Fibroblast of skin of right biceps (primary cell): ENCODE results near the gene GLDN.

Experiments
- DNase-seq: peaks from one replicate; pipeline ENCODE4 v3.0.0-alpha.2; 2013

The GLDN gene

DNA sequence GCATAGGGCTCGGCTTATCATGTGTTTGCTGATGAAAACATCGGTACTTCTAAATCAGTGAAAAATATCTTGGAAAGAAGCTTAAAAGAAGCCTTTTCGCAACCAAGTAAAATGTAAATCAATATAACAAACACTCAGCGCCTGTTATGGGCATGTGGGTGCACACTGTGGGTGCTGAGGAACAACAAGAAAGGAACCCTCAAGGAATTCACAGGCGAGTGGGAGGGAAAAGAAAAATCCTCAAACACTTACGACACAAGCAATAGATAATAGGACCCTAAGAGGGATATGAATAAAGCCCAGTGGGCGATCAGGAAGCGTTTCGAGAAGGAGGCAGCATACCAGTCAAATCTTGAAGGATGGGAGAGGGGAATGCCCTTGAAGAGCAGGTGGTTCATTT, 21.9 kb downstream of the GLDN start:
- DNase-seq: no peak

DNA sequence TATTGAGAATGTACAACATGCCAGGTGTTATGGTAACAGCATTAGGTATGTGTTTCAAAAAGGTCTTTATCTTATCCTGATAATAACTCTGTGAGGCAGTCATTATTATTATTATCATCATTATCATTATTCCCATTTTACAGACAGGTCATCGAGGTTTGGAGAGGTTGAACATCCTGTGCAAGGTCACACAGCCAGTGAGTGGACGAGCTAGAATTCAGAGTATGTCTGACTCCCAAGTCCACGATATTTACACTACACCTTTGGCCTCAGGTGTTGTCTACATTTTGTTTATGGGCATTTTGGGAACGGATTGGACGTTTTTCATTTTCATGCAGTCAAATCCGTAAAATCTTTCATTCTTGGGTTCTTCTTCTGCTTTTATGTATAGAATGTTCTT, 24.0 kb downstream of the GLDN start:
- no peak for DNase-seq

DNA sequence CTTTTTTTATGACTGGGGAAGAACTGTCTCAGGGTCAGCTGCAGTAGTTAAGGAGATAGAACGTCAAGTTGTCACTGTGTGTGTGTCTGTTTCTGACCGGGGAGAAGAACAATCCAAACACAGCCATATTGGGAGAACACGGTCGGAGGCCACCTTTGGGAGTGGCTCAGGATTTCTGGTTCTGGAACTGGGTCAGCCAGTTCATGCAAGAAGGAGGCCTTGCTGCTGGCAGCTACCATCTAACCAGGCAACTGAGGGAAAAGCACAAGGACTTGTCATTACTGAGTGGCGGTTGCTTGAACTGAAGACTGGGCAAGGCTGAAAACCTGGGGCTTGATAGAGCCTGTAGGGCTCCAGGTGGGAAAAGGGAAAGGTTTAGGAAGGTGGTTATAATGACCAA, 24.6 kb downstream of the GLDN start:
- no peak for DNase-seq

DNA sequence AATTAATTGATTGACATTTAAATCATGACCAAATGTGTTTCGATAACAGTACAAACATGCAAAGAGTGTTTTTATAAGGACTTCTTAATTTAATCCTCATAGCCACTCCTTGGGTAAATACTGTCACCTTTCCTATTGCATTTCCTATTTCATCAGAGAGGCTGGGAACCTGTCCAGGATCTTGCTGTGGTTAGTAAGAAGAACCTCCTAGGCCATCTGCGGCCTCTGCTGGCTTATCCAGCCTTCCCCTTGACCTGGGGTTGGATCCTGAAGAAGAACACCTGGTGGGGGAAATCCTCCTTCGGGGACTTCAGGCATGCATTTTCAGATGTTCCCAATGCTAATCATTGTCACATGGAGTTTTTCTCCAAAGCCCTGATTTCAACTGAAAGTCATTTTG, 25.5 kb downstream of the GLDN start:
- peak; percentile 36 for DNase-seq

DNA sequence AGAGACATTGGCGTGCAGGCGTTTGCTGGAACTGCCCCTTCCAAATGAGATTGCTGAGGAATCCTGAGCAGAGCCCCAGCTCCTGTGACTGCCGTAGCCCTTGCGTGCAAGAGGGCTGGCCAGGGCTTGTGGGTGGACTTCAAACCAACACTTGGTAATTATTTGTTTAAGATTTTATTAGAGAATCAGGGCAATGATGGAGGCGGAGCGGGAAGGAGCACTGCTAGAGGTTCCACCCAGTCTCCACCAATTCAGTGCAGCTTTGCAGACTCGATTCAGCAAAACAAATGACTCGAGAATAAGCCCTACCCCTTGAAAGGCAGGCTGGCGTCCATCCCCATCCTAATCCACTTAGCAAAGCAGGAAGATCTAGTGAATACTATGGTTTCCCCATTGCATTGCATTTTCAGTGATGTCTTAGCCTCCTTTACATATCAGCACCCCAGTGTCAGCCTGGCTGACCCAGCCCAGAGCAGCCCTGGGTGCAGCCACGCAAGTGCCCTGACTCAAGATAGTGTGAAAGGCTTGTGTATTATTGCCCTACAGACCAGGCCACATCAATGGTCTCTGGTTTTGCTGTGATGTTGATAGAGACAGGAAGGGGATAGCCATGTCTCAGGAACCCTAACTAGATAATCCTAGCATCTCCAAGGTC, 26.0 kb downstream of the GLDN start:
- peak; percentile 1 for DNase-seq

DNA sequence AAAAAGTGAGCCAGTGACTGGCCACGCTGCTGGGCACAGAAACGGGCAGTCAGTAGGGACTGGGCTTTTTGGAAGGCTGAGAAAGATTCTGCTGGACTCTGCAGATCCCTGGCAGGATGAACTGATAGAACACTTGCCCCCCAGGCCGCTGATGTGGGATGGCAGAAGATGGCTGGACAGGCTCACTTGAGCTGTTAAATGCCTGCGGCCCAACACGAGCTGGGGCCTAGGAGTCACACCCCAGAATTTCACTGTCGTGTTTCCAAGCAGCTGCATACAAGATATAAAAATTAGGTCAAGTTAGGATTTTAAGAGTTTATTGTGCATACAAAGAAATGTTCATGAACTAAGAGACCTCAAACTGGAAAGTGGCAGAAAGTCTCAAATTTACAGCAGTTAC, 26.9 kb downstream of the GLDN start:
- no peak for DNase-seq

DNA sequence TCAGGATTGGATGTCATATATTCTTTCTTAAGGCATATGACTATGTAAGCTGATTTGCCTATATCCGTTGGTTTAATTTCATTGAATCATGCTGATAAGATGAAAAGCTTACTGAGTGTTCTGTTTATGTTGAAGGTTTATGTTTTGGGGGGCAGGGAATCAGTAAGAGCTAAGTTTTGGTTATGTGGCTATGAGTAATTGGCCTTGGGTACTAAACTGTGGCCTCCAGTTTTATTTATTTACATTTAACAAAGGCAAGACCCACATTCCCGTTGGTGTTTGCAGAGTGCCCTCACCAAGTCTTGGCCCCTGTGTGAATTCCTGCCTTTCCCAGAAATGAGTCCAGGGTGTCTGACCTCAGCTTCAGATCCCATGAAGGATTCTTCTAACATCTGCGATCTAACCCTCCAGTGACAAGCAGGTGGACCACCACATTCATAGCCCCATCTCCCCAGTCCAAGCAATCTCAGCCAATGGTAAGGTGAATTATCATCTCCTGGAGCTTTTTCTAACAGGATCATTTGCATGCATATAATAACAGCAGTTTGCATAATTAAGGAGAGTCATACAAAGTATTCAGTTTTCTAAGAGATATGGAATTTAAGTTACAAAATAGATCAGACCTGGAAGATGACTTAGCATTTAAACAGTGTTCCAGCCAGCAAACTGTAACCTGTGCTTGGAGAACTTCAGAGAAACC, 27.4 kb downstream of the GLDN start:
- peak; percentile 51 for DNase-seq

DNA sequence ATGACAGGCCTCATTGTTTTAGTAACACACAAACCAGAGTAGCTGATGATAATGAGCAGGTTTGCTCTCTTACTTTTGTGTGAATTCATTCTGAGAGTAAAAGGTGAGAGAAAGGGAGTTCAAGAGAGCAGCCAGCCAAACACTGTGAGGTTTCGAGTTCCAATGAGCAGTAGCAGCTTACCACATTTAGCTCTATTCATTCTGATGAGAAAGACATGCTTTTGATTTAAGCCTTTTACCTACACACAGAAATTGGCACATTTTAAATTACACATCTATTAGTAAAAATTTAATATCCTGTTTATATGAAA, 28.0 kb downstream of the GLDN start:
- no peak for DNase-seq

DNA sequence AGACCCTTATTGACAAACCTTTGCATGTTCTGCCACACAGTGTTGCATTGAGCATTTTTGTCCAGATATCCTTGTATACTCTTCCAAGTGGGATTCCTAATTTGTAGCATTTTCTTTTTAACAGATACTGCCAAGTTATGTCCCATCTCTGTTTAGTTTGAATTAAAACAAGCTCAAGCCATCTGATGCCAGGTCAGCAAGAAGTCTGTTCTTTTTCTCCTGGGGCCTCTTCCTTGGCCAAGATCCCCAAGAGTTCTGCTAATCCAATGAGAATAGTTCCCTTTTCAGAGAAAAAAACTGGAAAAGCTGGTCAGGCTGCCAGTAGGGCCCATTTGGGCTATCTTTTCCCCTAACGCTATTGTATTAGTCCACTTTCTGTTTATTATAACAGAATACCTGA, 29.8 kb downstream of the GLDN start:
- DNase-seq: no peak

DNA sequence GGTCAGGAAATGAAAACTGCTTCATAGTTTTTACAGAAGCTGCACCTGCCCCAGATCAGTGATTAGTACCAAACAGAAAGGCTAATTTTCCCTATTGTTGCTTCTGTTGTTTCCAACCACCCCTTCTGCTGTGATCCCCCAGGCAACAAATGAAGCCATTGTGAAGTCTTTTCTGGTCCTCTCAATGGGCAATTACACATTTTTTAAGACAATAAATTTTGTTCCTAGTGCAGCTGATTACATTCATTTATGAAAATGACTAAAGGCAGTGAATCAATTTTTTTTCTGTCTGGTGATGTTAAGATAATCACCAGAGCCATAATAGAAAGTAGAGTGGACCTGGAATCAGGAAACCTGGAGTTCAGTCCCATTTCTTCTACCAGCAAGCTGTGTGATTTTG, 32.7 kb downstream of the GLDN start:
- DNase-seq: no peak

DNA sequence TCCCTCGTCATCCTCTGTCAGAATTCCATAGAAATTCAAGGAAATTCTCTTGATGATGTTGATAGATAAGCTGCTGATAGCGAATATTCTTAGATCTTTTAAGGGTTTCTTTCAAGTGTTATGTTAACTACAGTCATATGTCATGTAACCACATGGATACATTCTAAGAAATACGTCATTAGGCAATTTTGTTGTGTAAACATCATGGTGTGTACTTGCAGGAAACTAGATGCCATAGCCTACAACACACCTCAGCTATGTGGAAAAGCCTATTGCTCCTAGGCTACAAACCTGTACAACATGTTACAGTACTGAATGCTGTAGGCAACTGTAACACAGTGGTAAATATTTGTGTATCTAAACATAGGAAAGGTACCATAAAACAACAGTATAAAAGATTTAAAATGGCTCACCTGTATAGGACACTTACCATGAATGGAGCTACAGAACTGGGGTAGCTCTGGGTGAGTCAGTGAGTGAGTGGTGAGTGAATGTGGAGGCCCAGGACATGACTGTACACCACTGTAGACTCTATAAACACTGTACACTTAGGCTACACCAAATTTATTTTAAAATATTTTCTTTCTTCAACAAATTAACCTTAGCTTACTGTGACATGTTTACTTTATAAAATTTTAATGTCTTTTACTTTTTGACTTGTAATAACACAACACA, 34.6 kb downstream of the GLDN start:
- DNase-seq: peak; percentile 47

DNA sequence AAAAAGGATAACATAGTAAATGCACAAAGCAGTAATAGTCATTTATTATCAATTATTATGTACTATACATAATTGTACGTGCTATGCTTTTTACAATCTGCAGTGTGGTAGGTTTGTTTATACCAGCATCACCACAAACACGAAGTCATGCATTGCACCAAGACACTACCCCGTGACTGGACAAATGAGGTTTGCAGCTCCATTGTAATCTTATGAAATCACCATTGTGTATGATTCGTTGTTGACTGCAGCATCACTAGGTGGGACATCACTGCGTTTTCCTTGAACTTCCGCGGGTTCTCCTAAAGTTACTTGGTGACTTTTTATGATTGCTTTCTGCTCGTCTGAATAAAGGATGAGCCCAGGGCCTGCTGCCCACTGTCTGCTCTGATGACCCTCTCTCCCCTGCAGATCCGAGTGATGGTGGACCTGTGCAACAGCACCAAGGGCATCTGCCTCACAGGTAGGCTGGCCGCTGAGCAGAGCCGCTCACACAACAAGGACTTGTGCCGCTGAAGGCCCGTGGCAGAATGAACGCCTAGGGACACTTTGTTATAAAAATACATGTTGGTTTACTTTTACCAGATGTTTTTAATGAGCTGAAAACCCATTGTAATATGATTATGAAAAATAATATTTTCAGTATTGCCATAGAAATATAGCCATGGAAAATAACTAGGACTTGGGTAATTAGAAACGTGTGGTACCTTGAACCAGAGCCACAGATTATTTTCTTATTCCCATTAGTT, 35.8 kb downstream of the GLDN start:
- DNase-seq: peak; percentile 51

DNA sequence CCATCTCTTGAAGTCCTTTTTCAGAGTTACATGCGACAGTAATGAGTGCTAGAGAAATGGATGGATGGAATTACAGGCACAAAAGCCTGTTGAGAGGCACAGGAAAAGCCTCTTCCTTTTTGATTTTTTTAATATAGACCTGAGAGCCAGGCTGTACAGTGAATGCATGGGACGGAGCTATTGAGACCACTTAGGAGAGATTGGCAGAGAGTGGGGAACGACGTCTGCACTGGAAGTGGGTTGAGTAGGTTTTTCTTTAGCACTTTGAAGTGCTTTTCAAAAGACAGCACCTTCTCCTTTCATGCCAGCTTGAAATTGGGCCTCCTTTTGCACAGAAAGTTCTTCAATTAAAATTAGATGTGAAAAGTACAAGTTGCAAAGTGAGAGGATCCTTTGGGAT, 37.0 kb downstream of the GLDN start:
- DNase-seq: no peak

DNA sequence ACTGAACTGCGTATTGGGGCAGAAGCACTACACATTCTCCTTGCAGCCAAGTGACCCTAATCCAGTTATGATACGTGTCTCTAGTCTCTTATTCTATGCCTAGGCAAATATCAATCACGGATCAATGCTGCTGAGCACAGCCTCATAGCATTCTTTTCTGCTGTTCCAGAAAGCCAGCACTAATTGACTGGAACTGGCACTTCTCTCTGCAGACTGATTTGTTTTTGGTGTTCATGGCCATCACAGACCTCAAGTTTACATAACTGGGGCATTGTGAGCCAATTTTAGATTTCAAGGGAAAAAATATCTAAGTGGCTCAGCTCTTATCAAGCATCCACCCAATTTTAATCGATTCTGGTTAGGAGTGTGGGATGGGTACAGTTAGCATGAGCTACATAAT, 37.9 kb downstream of the GLDN start:
- DNase-seq: no peak

DNA sequence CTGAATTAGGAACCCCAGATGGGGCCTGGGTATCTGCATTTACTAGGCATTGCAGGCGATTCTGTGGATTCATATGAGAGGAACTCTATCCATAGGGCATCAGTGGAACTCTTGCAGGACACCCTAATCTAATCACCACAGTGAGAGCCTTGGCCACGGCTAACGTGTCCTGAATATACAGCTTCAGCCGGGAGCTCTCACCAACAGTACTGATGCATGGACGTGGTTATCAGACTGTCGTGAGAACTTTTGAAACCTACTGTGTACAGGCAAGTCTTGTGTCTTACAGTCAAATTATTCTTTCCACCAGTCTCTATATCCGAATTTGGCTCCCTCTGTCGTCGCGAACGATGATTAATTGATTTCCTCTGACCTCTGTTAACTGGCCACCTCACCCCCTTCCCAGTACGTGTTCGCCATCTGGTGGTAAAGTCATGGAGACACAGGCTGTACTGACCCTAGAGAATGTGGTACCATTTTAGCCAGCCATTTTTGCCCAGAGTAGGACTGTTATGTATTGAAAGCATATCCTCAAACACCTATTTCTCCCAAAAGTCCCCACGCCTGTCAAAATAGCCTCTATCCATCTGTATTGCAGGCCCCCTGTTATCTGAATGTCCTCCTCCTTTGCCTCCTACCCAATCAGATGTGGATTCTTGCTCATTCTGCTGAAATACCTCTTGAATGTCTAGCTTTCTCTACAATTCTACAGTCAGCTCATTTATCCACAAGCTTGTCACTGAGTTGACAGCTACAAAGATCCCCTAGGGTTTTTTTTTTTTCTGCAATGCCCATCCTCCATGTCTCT, 39.7 kb downstream of the GLDN start:
- DNase-seq: peak; percentile 71

DNA sequence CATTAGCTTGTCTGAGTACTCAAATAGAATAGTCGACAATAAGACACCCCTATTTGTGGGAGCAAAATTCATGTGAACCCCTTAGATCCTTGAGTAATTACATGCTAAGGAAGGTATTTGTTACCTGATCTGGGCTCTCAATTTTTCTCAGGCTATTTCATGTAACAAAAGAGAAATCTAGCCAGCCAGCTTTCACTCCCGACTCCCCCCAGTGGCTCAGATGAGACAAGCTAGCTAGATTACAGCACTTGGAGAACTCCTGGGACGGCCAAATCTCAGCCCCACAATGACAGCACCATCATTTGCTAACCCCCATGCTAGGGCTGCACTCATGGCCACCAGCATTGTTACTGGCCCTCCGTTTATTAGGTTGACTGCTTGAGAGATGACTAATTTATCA, 41.3 kb downstream of the GLDN start:
- peak; percentile 53 for DNase-seq

DNA sequence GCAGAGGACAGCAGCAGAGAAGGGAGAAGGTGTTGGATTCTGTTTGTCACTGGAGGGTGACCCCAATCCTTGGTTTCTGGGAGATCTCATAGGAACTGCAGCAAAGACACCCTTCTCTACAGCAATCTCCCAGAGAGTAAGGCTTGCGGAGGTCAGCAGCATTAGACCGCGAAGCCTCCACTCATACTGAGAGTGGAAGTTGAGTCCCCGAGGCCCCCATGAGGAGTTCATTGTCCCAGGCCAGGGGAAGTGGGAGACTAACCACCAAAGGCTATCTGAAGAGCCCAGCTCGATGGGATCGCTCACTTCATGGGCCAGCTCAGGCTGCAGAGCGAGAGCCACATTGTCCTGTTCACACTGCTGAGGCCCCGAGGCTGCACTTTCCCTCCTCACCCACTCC, 44.6 kb downstream of the GLDN start:
- DNase-seq: no peak

DNA sequence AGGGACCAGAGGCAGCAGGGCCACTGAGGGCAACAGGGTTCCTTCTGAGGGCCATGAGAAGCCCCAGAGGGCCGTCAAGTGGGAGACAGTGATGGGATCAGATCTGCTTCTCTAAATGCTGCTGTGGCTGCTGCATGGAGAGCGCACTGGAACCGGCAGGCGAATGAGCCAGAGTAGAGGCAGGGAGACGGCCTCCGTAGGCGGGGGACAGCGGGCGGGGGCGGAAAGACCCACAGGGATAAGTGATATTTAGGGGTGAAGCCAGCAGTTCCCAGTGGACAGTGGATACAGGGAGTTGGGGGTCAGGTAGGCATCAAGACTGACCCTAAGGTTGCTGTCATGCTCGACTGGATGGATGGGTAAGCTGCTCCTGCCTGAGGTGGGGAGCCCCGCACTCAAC, 45.0 kb downstream of the GLDN start:
- no peak for DNase-seq

DNA sequence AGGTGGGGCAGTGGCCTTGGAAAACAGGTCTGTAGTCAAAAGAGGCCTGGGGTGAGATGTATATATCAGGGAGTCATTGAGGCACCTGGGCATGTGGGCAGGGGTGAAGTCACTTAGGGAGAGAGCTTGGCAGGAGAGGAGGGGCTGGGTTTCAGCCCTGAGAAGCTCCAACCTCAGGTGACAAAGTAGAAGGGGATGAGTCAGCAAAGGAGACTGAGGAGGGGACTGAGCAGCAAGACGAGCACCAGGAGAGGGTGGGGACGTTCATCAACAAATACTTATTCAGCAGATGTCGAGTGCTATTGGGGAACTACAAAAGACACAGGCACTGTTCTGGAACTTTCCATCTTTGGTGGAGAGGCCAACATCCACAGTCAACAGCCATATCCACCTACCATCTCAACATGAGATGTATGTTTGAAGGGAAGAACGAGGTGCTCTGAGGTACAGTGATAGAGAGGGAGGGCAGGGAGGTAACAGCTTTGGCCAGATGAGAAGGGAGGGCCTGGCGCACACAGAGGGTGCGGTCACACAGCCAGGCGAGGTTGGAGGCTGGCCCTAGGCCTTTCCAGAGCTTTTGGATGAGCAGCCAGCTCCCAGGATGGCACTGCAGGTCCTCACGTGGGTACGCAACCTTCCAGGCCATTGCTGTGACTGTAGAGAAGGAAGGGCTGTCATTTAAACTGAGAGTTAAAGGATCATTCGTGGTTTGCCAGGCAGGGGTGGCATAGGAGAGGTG, 45.7 kb downstream of the GLDN start:
- DNase-seq: no peak

DNA sequence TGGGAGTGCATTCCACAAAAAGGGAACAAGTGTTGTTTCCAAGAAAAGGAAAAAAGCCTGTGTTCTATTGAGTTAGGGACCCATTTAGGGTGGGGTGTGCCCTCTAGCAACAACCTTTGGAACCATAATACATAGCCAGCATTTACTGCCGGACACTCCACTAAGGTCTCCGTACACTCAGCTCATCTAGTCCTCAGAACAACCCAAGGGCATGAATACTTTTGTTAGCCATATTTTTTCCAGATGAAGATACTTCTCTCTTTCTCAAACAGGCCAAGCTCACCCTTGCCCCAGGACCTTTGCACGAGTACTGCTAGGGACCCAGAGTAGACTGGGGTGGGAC, 46.2 kb downstream of the GLDN start:
- no peak for DNase-seq

DNA sequence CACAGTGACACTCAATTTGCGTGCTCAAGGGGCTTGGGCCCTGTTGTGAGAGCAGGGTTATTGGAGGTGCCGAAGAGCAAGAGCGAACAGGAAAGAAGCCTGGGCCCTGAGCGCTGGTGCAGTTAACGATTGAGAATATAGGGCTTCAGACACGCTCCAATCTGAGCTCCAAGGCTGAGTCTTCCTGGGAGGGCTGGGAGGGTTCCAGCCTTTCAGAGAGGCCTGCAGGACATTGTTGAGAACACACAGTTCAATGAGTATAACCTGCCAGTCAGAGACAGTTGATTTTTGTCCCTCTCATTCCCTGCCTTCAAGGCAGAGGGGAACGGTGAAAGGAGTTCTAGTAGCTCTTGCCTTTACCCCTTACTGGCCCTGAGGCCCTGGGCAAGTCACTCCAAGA, 47.3 kb downstream of the GLDN start:
- DNase-seq: no peak

DNA sequence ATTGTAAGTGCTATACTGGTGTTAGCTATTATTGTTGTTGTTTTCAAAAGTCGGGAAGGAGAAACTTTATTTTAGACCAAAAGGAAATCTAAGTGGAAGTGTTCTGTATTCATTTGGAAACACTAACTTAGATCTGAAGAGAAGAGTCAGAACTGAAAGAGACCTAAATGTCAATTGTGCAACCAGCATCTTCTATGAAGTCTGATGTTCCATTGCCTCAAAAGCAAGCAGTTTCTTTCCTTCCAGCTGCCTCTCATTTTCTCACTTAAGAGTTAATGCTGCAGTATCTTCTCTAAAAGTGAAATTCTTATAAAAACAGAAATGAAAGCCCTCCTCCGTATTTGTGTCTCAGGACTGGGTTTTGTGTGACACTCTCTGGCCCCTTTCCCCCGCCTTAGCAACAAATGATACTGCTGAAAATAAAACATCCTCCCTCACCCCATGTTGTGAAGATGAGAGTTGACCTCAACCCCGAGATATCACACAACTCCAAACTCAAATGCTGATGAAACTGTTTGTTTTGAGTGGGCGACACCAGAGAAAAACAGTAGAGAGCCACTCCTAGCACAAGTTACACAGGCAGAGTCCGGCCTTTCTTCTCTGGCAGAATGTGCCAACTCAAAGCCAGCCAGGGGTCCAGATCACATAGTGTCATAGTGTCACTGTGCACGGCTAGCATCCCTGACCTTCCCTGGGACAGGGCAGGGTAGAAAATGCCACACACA, 48.9 kb downstream of the GLDN start:
- no peak for DNase-seq
